ENCODE data around the gene LARP1. TPM values are rescaled to one million over a fixed set of nuclear protein-coding genes. Genes with fewer than 3 reads are reported as not detected.

Gene LARP1
- polyA plus RNA-seq, 2 of the 4 experiments (the other 2 are of a cell fraction): 87.0 to 112 TPM

DNA sequence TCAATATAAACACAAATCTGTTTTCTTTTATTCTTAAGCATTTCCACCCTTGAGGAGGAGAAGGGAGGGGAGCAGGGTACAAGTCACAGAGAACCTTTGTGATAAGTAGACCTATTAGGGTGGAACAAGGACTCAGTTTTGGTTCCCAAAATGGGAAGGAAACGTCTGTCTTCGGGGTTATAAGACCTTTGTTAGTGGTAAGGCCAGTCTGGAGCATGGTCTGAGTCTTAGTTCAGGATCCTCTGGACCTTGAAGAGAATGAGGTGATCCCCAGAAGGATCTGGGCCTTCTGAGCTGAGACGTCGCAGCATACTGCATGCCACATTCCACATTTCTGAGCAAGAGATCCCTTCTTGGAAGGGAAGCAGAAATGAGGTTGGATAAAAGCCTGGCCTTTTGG lies 58.0 kb downstream of the LARP1 start:
- Histone ChIP-seq H3K9me3 (no peaks in the 10 kb centered on the region), H3K27ac (no peak overlapping the region), H3K4me1 (peaks cover 8% of the 10 kb centered on the region; the same call in 1 of the 3 replicates), H3K4me2 (no peak overlapping the region), H3K4me3 (no peak overlapping the region)
- TF ChIP-seq ESRRA (IDR thresholded peaks at IDR 0.05; ENCODE audit: borderline replicate concordance, low read length) (no peak), EP300 (IDR thresholded peaks at IDR 0.05) (no peak), HOXB5 (CRISPR knock-in tag; IDR thresholded peaks at IDR 0.05) (no peak), POLR2A (IDR thresholded peaks at IDR 0.05; ENCODE audit: low read length) (no peak), PHF8 (IDR thresholded peaks at IDR 0.05; ENCODE audit: borderline replicate concordance, low read depth) (no peak), NFE2L2 (conservative IDR thresholded peaks at IDR 0.05; ENCODE audit: low read length) (no peak), TFCP2L1 (CRISPR knock-in tag; IDR thresholded peaks at IDR 0.05) (no peak), CHD4 (IDR thresholded peaks at IDR 0.05; ENCODE audit: borderline replicate concordance) (no peak), BHLHE40 (IDR thresholded peaks at IDR 0.05; ENCODE audit: low read depth, low read length) (no peak), ZFP36 (IDR thresholded peaks at IDR 0.05; ENCODE audit: borderline replicate concordance, partially characterized antibody) (no peak), MYC (IDR thresholded peaks at IDR 0.05; ENCODE audit: borderline replicate concordance, low read length) (no peak)
- TF ChIP-seq, protein P1, sequence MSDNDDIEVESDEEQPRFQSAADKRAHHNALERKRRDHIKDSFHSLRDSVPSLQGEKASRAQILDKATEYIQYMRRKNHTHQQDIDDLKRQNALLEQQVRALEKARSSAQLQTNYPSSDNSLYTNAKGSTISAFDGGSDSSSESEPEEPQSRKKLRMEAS (IDR thresholded peaks at IDR 0.05): no peak
- TF ChIP-seq, protein P2, sequence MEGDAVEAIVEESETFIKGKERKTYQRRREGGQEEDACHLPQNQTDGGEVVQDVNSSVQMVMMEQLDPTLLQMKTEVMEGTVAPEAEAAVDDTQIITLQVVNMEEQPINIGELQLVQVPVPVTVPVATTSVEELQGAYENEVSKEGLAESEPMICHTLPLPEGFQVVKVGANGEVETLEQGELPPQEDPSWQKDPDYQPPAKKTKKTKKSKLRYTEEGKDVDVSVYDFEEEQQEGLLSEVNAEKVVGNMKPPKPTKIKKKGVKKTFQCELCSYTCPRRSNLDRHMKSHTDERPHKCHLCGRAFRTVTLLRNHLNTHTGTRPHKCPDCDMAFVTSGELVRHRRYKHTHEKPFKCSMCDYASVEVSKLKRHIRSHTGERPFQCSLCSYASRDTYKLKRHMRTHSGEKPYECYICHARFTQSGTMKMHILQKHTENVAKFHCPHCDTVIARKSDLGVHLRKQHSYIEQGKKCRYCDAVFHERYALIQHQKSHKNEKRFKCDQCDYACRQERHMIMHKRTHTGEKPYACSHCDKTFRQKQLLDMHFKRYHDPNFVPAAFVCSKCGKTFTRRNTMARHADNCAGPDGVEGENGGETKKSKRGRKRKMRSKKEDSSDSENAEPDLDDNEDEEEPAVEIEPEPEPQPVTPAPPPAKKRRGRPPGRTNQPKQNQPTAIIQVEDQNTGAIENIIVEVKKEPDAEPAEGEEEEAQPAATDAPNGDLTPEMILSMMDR (IDR thresholded peaks at IDR 0.05): no peak
- POLR2A ChIA-PET: no interaction called here
- FAIRE-seq: no peak
- 84% methylated on average over 4 of the region's 4 CpGs for WGBS (ENCODE audit: missing lambda C conversion rate)
- no peak for DNase-seq (ENCODE audit: low read depth in 1 of 2, low spot score in 1 of 2)
- no peak for ATAC-seq
- CTCF ChIA-PET: interaction anchor here (1.6 kb wide), 1 partner anchor 163 kb away, joined by 8 read pairs; no protein-coding TSS in a partner anchor

DNA sequence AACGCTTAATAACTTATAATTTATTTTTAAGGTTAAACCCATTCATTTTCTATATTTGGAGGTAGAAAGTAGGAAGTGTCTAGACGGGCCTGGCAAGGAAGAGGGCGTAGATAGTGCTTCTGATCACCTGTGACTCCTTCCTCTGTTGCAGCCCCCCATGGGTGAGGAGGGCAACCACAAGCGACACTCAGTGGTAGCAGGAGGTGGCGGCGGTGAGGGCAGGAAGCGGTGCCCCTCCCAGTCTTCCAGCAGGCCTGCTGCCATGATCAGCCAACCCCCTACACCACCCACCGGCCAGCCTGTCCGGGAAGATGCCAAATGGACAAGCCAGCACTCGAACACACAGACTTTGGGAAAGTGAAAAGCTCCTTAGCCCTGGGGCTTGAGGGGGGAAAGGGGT lies 58.6 kb downstream of the LARP1 start:
- no peak for ATAC-seq
- H3K4me1 ChIP-seq: peaks cover 8% of the 10 kb centered on the region; the same call in 1 of the 3 replicates
- 91% methylated on average over 10 of the region's 10 CpGs for WGBS (ENCODE audit: missing lambda C conversion rate)
- TF ChIP-seq FOSL2 (IDR thresholded peaks at IDR 0.05) (no peak), FOSL2 (CRISPR knock-in tag; IDR thresholded peaks at IDR 0.05) (no peak), POLR2AphosphoS2 (conservative IDR thresholded peaks at IDR 0.05; ENCODE audit: low read length) (no peak), ZSCAN20 (CRISPR knock-in tag; IDR thresholded peaks at IDR 0.05) (no peak), CHD4 (IDR thresholded peaks at IDR 0.05; ENCODE audit: borderline replicate concordance) (no peak)
- no peak overlapping the region for H3K4me2 ChIP-seq
- no peaks in the 10 kb centered on the region for H3K9me3 ChIP-seq
- POLR2A ChIA-PET: no interaction called here
- CTCF ChIA-PET: interaction anchor here (0.6 to 1.6 kb wide), 2 partner anchors 67 to 164 kb away, joined by 5 to 8 read pairs; no protein-coding TSS in a partner anchor
- H3K27ac ChIP-seq: no peak overlapping the region
- DNase-seq (ENCODE audit: low read depth in 1 of 2, low spot score in 1 of 2): no peak
- no peak for FAIRE-seq
- H3K4me3 ChIP-seq: no peak overlapping the region

DNA sequence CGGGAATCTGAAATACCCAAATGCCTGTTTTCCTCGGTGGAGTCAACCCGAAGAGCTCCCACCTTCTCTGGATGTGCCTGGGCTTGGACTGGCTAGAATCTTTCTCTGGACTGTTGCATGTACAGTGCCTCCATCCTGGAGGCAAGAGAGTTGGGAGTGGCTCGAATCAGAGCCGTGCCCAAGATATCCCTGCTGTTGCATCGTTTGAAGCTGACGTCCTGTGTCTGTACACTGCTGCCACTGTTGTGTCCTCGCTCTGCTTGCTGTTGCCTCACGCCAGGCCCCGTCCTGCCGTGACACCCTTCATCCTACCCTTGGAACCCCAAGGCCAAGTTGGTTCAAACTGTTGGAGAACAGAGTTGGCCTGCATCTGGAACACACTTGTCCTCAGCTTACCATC lies 59.8 kb downstream of the LARP1 start:
- Histone ChIP-seq H3K27ac (0 out of 6 replicates have a peak overlapping the region, but pooled peaks of 1 of the 2 experiments have one; percentile 1), H3K4me3 (no peak overlapping the region), H3K4me1 (peaks cover 8% of the 10 kb centered on the region; the same call in 1 of the 3 replicates), H3K4me2 (no peak overlapping the region), H3K9me3 (no peaks in the 10 kb centered on the region)
- ATAC-seq (no peak), DNase-seq (ENCODE audit: low read depth in 1 of 2, low spot score in 1 of 2) (no peak), FAIRE-seq (no peak)
- WGBS (ENCODE audit: missing lambda C conversion rate): 87% methylated on average over 11 of the region's 11 CpGs
- CTCF ChIA-PET: interaction anchor here (0.9 kb wide), 1 partner anchor 165 kb away, joined by 6 read pairs; no protein-coding TSS in a partner anchor
- TF ChIP-seq RAD21 (conservative IDR thresholded peaks at IDR 0.05 in 1 of 2, IDR thresholded peaks at IDR 0.05 in 1 of 2): no peak
- no peak for TF ChIP-seq RCOR1 (IDR thresholded peaks at IDR 0.05; ENCODE audit: low read depth, low read length)
- TF ChIP-seq JUNB (IDR thresholded peaks at IDR 0.05): no peak
- TF ChIP-seq, protein P3, sequence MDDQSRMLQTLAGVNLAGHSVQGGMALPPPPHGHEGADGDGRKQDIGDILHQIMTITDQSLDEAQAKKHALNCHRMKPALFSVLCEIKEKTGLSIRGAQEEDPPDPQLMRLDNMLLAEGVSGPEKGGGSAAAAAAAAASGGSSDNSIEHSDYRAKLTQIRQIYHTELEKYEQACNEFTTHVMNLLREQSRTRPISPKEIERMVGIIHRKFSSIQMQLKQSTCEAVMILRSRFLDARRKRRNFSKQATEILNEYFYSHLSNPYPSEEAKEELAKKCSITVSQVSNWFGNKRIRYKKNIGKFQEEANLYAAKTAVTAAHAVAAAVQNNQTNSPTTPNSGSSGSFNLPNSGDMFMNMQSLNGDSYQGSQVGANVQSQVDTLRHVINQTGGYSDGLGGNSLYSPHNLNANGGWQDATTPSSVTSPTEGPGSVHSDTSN (IDR thresholded peaks at IDR 0.05): no peak
- TF ChIP-seq TP53 (CRISPR knock-in tag; IDR thresholded peaks at IDR 0.05): no peak
- TF ChIP-seq, protein P4, sequence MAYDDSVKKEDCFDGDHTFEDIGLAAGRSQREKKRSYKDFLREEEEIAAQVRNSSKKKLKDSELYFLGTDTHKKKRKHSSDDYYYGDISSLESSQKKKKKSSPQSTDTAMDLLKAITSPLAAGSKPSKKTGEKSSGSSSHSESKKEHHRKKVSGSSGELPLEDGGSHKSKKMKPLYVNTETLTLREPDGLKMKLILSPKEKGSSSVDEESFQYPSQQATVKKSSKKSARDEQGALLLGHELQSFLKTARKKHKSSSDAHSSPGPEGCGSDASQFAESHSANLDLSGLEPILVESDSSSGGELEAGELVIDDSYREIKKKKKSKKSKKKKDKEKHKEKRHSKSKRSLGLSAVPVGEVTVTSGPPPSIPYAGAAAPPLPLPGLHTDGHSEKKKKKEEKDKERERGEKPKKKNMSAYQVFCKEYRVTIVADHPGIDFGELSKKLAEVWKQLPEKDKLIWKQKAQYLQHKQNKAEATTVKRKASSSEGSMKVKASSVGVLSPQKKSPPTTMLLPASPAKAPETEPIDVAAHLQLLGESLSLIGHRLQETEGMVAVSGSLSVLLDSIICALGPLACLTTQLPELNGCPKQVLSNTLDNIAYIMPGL (CRISPR knock-in tag; IDR thresholded peaks at IDR 0.05; ENCODE audit: borderline replicate concordance): no peak
- no peak for TF ChIP-seq EHMT2 (IDR thresholded peaks at IDR 0.05; ENCODE audit: low read depth)
- no peak for TF ChIP-seq POLR2AphosphoS2 (conservative IDR thresholded peaks at IDR 0.05; ENCODE audit: low read length)
- no peak for TF ChIP-seq POLR2A (IDR thresholded peaks at IDR 0.05; ENCODE audit: low read length)
- POLR2A ChIA-PET: no interaction called here

Data from A549 (cell line).